COLO829 (cell line): ENCODE measurements around the gene HEXB.
A peak's percentile ranks its signal among the peaks of the same experiment; 100 is the strongest.

Source experiments
- DNase-seq: peaks from one replicate; pipeline ENCODE4 v3.0.0; 2012; ENCODE audit warnings: low spot score

The HEXB gene

DNA sequence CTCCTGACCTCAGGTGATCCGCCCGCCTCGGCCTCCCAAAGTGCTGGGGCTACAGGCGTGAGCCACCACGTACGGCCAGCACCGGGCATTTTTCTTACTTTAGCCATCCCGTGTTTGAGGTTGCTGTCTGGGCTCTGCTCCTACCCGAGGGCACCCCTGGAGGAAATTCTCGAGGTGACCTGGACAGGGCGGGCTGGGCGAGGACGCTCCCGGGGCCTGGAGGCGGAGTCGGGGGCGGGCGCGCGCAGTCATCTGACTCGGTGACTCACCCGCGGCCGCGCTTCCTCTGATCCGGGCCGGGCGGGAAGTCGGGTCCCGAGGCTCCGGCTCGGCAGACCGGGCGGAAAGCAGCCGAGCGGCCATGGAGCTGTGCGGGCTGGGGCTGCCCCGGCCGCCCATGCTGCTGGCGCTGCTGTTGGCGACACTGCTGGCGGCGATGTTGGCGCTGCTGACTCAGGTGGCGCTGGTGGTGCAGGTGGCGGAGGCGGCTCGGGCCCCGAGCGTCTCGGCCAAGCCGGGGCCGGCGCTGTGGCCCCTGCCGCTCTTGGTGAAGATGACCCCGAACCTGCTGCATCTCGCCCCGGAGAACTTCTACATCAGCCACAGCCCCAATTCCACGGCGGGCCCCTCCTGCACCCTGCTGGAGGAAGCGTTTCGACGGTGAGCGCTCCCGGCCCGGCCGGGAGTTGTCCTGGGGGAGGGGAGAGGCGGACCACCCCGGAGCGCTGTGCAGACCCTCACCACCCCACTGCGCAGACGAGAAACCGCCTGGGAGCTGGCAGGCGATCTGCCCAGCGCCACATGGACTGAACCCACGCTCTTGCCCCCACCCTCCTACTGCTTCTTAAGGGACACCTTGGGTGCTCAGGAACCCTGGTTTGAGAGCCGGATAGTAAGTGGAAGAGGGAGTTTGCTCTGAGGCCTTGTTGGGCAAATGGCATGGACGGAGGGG is at the start of gene HEXB:
Gene HEXB, plus strand, starts transcription at position 334 of the 952 bp plus-strand sequence. Its CDS starts 28 bp downstream, at position 362.
- DNase-seq, result peak; percentile 59

GRCh38 chr5:74636149-74636548 is 48.9 kb upstream of the HEXB start:
- no peak for DNase-seq

DNA sequence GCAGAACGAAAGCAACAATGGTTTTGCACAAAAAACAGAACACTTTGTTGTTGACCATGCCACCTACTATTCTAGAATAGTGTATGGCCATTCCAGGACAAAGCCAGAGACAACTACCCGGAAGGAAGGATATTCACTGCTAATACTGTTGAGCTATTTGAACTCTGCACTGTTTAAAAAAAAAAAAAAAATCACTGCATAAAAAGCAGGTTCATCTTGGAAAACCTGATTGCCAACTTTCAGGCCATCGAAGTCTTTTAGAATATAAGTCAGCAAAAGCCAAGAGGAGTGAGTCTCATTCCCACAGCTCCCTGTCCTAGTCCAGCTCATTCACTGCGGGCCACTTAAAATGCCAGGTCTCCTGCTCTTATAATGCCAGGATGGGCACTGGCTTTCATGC is 48.5 kb upstream of the HEXB start:
- no peak for DNase-seq

DNA sequence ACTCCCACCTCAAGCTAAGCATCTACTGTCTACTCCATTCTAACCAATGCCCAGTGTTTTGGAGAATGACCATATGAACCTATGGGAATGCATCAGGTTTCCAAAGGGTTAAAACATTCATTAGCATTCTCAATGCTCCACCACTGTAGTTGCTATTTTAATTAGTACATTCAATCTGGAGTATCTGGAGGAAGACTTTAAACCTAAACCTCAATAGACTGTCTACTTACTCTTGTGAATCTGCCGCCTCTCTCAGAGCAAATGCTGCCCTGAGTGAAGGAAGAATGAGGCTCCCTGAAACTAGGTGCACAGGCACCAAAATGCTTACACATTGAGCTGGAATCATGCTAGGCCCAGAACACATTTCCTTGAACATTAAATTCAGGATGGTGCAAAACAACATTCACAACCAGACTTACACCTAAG is 46.5 kb upstream of the HEXB start:
- DNase-seq, result no peak

DNA sequence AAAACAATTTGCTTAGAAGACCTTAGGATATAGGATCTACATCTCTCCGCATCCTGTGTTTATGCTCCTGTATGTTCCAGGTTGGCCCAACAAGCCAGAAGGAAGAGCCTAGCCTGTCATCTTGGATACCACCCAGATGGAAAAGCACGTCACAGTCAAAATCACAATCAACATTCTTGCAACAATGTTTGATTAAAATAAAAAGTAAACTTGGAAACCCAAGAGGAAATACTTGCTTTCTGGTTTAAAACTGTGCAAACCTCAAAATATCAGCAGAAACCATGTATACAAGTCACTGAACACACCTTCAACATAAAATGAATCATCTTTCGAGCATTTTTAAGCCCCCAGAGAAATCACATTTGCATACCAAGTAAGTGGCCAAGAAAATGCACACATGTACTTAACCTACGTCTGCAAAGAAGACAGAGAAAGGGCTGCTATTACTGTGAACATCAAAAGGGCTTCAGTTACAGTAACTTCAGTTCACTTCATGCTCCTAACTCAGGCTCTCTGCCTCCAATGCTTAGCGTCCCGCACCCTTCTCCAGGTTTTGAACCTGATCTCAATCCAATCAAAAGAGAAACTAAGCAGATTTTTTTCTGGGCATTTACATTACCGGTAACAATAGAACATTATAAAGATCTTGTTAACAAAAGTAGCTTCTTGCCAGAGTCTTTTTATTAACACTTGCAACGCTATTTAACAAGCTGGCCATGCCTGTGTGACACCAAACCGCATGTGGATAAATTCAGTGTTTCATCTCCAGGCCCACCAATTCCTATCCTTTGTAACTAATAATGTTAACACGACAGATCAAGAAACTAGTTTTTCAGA is 45.8 kb upstream of the HEXB start:
- DNase-seq, result no peak

DNA sequence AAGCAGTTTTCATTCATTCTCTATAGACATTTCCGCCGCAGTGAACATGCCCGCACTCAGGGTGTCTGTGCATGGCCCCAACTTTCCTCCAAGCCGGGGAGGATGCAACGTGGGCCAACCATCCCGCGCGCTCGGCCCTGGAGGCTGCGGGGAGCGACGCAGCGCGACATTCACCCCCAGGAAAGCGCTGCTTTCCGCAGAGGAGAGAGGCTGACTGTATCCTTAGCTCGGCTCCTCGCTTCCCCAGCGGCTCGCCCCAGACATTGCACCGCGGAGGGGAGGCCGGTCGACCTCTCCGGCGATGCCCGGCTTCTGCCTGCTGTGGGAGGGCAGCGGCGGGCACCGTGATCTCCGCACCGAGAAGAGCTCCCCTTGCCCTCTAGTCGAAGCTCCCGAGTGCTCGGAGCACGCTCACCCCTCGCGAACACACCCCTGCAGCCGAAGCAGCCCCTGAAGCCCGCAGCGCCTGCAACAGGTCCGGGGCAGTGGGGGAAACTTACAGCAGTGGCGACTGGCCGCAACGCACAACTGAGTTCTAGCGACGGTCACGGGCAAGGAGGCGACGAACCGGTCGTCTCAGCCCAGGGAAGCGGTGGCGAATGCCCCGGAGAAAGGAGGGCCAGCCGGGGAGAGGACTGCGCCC is 45.1 kb upstream of the HEXB start:
- DNase-seq, result no peak

DNA sequence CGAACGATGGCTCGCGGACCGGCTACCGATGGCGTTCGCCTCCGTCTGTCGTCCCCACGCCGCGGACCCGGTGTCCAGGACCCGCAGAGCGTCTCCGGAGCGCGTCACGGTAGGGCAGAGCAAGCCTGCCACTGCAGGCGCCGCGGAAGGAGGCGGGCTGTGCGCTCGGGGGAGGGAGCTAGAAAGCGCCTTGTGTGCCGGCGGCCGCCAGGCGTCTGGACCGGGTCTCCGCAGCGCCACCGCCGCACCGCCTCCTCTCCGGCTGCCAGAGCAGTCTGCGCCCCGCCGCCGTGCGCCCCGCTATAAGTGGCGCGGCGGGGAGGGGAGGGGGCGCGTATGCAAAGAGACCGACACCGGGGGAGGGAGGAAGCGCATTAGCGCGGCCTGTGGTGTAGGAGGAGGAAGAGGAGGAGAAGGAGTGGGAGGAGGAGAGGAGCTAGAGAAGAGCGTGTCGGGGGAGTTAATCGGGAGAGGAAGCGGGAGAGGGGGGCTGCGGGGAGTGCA is 44.5 kb upstream of the HEXB start, which contains the start of gene ENC1:
Gene ENC1, minus strand, starts transcription at position 279 of the 504 bp plus-strand sequence. CDS start 4,243 bp downstream, outside the sequence.
- DNase-seq, result no peak

GRCh38 chr5:74640954-74641734 is 43.9 kb upstream of the HEXB start:
- no peak for DNase-seq

GRCh38 chr5:74641735-74642542 is 43.1 kb upstream of the HEXB start:
- no peak for DNase-seq

DNA sequence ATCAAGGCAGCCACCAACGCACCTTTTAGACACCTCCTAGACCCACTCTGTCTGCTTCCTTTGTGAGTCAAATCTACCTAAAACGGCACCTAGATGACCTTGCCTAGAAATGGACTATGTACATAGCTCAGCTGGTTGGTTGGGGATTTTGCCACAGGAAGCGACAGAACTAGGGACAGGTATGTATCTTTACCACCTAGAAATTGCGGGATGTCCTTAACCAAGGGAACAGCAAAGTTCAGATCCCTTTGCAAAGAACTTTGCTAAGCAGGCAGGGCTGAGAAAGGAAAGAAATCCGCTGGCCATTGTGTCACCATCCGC is 42.5 kb upstream of the HEXB start:
- no peak for DNase-seq

DNA sequence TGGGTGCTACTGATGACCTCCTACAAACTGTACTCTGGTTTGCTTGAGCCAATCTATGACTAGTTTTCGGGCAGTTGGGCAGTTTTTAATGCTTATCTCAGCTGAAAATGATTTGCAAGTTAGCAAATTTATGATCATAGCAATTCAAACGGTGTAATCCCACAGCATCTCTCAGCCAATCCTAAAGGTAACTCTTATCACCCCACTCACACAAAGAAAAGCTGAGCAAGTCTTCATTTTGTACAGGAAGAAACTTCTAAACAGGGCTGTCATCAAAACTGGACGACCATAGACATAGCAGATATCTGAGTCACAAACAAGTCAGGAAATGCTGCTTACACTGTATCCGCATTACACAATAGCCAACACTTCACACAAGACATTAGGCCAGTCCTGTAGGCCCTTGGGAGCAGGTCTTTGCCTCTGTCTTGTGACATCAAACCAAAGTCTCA is 41.9 kb upstream of the HEXB start:
- no peak for DNase-seq

DNA sequence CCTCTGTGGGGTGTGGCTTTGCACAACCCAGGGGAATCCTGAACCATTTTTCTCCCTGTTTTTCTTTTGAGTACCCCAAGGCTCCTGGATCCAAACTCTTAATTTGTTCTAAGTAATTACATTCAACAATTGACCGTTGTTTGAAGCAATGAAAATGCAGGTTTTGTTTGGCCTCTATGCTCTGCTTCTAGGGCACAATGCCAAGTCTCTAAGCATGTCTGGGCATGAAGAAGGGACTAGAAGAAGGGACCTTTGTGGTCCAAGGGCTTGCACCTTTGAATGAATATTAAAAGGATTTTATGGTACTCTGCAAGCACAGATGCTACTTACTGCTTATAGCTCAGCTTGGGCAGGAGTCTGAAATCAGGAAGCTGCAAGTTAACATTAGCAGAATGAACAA is 37.9 kb upstream of the HEXB start:
- peak; percentile 65 for DNase-seq

- DNase-seq, result peak; percentile 70
Observed at GRCh38 chr5:74648835-74649293, 36.2 kb upstream of the HEXB start.

DNA sequence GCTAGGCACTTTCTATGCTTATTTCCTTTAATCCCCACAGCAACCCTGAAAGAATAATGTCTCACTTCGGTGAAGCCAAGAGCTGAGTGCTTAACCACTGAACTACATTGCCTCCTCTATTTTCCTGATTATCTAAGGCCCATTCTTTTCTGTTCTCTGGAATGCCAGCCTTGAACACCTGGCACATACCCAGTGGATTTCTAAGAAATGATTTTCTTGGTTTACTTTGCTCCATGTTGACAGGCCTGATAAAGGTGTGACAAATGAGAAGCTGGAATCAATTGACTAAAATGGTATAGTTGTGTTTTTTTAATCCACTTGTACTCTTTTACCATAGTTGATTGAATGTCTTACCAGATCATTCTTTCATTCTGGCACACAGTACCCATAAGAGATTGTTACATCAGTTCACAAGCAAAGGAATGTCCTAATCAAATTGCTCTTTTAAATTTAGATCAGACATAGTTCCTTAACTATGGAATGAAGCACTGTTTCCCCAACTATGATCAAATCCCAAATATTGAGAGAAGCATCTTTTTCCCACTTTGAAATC is 35.5 kb upstream of the HEXB start:
- DNase-seq, result no peak

DNA sequence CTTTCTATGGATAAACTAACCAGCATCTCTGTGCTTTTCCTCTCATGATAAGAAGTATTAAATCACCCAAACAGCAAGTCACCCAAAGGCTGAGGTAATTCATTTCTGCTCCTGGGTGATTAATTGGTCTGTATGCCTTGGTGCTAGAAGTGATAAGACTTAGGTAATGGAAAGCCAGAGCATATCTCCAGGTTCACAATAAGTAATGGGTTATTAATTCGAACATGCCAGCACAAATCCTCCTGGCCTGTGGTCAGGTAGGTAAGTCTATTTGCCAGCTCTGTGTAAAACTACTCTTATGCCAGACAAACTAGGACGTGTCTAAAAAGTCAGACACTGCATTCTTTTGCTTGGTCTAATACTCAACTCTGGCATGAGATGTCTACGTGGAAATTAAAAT is 33.3 kb upstream of the HEXB start:
- no peak for DNase-seq

DNA sequence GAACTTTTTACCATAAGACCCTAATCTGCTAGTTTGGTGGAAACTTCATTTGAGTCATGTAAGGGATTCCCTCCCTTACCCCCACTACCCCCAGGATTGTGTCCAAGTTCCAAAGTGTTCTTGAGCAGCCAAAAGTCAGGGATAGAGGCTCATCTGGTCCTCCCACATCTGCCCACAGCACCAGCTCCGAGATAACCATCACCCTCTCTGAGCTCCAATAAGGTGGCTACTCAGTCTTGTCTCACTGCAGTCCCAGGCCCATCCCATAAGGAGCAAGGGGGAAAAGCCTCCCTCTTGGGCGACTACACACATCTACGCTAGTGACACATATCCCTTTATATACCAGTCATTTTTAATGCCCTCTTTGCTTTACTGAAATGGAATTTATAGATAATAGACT is 32.5 kb upstream of the HEXB start:
- no peak for DNase-seq

- no peak for DNase-seq
Observed at GRCh38 chr5:74653991-74654390, 31.0 kb upstream of the HEXB start.

DNA sequence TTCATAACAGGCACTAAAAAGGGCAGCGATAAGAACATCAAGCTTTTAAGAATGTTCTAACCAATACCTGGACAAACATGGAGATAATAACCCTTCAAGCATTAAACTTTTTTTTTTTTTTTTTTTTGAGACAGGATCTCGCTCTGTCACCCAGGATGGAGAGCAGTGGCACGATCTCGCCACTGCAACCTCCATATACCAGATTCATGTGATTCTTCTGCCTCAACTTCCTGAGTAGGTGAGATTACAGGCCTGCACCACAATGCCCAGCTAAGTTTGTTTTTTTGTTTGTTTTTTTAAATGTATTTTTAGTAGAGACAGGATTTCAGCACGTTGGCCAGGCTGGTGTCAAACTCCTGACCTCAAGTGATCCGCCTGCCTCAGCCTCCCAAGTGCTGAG is 29.8 kb upstream of the HEXB start:
- no peak for DNase-seq

- DNase-seq, result no peak
Observed at GRCh38 chr5:74655716-74656115, 29.3 kb upstream of the HEXB start.

DNA sequence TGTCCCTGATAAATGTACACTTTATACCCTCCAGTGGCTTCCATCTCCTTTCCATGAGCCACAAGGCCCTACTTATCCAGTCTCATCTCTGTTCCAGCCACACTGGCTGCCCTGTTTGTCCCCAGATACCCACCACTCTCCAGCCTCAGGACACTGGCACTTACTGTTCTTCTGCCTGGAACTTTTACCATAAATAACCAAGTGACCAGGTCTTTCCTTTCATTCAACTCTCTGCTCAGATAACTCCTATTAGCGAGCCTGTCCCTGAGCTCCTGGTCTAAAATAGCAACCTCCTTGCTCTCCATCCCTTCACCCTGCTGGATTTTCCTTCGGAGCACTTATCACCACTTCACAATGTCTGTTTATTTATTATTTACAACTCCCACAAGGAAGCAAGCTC is 27.9 kb upstream of the HEXB start:
- DNase-seq, result no peak
